ENCODE results near the gene PRKCZ.
A peak's percentile ranks its signal among the peaks of the same experiment; 100 is the strongest.

The PRKCZ gene

DNA sequence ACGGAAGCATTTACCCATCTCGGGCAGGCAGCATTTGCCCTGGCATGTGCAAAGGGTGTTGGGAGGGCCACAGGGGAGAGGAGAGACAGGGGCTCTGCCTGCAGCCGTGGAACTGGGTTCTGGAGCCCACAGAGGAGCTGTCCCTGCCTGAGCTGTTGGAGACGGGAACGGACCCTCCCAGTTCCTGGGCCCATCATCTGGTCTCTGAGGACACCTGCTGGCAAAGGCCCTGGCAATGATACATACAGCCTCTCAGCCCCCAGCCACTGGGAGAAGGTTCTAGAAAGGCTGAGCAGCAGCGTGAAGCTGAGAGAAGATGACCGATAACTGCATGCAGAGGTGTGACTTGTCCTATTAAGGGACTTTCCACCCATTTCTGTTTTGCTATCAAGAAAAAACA lies 113.0 kb downstream of the PRKCZ start:
- DNase-seq, result no peak

DNA sequence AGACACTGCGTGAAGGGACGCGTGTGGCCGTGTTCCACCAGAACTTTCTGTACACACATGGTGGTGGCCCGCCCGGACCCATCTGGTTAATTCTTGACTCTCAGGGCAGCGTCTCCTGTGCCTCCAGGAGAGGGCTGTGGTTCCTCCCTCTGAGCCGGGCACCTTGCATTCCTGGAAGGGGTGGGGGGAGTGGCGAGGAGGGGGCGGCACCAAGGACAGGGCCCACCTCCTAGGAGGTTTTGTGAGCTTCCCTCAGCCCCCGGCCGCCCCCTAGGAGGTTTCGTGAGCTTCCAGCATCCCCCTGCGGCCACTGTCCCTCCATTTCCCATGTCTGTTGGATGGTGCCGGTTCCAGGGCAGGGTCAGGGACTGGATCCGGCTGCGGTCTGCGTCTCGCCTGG lies 115.4 kb downstream of the PRKCZ start:
- no peak for DNase-seq

DNA sequence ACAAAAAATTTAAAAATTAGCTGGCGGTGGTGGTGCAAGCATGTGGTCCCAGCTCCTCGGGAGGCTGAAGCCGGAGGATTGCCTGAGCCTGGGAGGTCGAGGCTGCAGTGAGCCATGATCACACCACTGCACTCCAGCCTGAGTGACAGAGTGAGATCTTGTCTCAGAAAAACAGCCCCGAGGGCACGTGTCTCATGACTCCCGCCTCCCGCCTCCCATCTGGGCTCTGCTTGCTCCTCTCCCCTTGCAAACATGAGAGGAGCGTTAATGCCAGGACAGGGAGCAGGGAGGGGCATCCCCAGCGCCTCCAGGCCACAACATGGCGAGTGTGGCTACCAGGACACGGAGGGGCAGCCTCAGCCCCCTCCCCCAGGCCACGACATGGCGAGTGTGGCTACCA lies 116.0 kb downstream of the PRKCZ start:
- DNase-seq, result no peak

DNA sequence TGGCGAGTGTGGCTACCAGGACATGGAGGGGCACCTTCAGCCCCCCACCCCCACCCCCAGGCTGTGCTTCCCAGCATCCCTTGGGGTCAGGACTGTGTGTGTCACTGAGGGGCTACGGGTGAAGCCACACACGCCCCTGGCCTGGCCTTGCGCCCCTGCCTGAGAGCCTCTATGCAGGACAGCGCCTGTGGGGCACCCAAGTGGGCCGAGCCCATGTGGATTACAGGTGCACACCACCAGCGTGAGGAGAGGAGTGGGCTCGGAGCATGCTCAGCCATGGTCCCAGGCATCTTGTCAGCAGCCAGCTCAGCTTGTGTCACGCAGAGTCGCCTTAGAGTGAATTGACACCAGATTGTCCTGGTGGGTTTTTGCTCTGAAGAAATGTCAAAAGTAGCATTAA lies 116.5 kb downstream of the PRKCZ start:
- DNase-seq, result no peak

DNA sequence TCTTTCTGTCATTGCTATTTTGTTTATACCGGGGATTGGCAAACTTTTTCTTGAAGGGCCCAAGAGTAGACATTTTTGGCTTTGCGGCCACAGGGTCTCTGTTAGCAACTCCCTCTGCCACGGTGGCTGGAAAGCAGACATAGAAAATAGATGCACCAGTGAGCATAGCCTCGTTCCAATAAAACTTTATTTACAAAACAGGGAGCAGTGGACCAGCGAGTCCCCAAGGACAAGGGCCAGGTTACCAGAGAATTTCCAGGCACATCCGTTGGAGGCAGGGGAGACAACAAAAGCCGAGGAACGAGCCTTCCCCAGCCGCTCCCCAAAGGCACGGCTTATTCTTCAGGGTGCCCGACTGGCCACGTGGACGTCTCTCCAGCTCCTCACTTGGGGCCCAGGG lies 117.9 kb downstream of the PRKCZ start:
- DNase-seq, result no peak

DNA sequence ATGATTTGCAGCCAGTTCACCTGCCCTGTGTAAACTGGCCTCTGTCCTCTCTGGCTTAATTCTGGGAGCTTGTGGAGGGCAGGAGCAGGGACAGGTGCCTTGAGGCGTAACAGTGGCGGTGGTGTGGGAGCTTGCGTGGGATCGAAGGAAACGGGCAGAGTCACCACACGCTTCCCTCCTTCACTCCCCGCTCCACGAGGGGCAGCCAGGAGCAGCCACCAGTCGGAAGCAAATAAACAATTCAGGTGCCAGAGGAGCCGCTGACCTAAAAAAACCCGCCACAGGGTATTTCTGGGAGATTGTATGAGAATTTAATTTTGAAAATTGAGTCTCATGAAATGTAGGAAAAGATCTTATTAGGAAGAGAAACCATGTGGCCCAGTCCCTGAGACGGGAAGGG lies 118.3 kb downstream of the PRKCZ start:
- no peak for DNase-seq

DNA sequence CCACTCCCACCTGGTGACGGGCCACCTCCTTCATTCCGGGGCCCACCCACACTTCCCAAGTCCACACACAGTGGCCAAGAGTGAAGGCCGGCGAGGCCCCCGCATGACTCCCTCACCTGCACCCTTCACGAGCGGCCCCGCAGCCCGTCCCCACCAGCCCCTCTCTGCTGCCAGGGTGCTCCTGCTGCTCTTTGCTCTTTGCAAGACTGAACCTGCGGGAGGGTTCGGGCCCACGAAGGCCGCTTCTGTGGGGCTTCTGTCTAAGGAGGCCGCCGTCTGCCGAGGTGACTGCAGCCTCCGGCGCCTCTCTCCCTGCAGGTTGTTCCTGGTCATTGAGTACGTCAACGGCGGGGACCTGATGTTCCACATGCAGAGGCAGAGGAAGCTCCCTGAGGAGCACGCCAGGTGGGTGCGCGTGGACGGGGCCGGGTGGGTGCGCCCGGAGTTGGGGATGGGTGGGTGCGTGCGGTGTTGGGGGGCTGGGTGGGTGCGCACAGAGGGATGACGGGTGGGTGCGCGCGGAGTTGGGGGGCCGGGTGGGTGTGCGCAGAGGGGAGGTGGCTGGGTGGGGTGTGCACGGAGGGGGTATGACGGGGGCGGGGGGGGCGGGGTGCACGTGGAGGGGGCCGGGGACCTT lies 119.1 kb downstream of the PRKCZ start:
- no peak for DNase-seq

DNA sequence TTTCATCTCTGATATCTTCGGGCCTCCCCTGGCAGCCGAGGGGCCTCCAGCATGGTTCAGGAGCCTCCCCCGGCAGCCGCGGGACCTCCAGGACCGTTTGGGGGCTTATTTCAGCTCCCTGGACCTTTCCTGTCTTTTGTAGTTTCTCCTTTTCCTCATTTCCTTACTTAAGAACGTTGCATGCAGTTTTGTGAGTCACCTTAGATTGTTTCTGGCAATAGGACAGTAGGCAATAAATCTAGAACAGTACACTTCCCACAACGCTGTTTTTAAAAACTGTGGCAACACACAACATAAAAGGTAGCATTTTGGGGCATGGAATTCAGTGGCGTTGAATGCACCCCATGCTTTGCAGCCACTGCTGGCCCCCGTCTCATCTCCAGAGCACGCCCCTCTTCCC lies 120.0 kb downstream of the PRKCZ start:
- DNase-seq, result no peak

DNA sequence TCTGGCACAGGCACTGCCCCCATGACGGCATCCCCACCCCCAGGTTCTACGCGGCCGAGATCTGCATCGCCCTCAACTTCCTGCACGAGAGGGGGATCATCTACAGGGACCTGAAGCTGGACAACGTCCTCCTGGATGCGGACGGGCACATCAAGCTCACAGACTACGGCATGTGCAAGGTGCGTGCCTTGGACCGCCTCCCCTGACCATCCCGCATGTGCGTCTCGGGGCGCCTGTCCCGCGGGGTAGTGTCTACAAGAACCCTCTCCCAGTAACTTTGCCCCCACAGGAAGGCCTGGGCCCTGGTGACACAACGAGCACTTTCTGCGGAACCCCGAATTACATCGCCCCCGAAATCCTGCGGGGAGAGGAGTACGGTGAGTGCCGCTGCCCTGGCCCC lies 121.8 kb downstream of the PRKCZ start:
- DNase-seq, result no peak

DNA sequence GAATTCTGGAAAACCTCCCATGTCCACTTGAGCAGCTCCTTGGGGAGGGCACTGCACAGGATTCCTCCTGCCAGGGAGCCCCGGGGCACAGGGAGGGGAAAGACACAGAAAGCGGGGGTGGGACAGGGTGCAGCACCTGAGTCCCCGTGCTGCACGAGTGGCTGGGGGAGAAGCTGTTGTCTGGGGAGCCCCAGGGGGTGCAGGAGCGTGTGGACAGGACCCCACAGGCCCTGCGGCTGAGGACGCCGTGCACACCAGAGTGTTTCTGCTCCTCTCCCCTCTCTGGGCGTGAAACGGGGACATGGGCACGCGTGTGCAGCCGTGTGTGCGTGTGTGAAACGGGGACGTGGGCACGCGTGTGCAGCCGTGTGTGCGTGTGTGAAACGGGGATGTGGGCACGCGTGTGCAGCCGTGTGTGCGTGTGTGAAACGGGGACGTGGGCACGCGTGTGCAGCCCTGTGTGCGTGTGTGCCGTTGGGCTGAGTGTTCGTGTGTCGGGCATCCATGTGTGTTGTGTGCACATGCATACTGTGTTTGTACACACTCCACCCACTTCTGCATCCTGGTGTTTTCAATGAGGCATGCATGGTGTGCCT lies 122.4 kb downstream of the PRKCZ start:
- no peak for DNase-seq

DNA sequence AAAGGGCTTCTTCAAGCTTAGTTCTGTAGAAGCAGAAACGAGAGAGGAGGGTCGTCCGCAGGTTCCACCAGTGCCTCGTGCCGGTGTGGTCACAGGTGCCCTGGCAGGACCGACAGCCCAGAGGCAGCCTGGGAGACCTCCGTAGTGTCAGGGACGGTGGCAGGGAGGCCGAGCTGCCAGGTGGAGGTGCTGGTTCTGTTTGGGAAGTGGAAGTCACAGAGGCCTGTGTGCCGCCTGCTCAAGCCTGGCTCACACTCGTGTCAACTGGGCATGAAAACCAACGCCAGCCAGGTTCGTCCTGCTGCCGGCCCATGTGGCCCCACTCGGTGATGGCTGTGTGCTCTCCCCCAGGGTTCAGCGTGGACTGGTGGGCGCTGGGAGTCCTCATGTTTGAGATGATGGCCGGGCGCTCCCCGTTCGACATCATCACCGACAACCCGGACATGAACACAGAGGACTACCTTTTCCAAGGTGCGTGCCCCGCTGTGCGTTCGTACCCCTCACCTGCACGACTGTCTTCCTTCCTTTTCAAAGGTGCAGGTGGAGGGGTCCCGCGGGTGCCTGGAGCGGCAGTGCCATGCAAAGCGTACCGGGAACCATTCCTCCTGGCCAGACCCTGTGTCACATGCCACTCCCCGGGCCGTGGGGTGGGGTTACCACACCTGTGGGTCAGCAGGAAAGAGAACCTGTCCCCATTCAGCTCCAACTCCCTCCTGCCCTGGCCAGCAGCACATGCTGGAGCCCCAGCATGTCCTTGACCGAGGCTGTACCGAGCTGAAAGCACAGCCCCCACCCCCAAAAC lies 123.5 kb downstream of the PRKCZ start:
- no peak for DNase-seq

DNA sequence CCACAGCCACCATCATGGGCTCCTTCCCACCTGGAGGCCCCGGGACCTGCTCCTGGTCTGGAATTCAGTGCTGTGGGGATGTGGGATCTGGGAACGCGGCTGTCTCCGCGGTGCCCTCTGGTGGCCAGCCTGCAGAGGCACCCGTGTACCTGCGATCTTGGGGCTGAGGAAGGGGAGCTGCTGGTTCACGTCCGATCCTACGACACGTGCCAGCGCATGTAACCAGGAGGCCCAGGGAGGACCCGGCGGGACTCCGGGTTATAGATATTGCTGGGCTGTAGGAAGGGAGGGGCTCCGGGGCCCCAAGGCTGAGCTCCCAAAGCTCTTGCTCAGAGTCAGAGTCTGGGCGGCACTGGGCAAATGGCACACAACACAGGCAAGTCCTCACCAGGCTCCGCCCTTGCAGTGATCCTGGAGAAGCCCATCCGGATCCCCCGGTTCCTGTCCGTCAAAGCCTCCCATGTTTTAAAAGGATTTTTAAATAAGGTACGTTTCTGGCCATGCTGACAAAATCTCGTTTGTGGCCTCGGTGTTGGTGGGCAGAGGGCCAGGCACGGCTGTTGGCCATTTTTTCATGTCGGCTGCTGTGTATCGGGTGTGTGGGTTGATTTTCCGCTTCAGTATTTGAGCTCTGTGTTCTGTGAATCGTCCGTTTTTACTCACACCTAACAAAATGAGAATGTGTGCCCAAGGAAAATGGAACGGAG lies 124.3 kb downstream of the PRKCZ start:
- peak in 1 of 2 experiments; percentile 38 for DNase-seq

DNA sequence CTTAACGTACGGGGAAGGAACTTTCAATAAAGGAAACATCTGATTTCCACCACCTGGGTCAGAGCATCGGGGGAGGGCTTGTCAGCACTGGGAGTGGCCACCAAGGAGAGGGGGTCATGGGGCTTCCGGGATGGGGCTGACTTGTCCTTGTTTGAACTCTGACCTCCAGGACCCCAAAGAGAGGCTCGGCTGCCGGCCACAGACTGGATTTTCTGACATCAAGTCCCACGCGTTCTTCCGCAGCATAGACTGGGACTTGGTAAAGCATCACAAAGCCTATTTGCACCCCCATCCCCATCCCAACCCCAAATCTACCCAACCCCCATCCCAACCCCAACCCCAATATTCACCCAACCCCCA lies 124.8 kb downstream of the PRKCZ start:
- DNase-seq, result no peak

DNA sequence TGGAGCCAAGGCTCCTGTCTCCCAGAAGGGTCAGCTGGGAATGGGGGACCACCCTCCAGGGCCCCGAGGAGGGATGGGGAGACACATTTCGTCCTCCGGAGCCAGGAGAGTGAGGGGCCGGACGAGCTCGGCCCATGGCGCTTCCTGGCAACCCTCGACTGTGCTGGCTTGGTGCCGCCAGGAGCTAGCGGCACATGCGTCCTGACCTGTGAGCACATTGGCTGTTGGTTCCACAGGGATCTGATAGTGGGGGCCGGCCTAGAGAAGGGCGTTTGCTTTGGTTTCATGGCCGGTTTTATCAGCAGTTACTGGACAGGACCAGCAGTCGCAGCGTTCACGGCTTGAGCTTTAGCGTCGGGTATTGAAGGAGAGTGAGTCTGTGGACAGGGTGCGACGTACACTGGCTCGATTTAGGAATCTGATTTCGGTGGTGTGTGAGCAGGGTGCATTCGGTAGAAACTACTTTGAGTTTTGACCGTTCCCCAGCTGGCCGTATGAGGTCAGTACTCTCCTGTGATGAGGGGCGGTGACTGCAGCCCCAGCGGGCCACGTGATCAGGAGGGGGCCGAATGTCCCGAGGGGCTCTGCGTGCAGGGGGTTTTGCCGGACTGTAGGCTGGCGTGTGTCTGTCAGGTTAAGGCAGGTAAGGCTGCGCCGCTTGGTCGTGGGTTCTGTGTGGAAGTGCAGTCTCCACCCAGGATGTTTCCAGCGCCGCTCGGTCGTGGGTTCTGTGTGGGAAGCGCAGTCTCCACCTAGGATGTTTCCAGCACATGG lies 125.7 kb downstream of the PRKCZ start:
- no peak for DNase-seq

DNA sequence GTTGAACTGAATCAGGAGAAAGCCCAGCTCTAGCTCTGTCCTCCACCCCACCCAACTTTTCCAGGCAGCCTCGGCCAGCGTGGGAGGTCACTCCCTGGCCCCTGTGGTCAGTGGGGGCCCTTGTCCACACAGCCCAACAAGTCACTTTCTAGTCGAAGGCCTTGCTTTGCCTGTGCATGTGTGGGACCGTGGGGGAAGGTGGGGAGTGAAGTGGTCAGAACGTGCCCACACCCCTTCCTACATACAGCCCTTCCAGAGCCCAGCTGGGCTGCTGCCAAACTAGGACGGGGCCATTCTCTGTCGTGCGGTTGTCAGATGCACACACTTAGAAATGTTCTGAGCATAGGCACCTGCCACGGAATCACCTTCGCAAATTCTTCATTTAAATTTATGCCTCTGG lies 126.4 kb downstream of the PRKCZ start:
- no peak for DNase-seq

DNA sequence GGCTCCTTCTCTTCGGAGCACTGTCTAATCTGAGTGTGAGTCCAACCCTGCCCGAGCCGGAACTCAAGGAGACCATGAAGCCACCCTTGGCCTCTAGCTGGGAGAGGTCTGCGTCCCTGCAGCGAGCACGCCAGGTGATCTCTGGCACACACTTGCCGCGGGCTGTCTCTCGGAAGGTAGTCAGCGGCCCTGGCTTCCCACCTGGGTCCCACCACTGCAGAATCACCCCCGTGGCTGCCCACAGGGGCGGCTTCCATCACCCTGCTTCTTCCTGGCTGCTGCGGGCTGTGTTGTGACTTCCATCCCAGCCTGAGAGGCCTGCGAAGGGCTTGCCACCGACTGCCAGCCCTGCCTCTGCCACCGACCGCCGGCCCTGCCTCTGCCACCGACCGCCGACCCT lies 127.3 kb downstream of the PRKCZ start:
- no peak for DNase-seq

DNA sequence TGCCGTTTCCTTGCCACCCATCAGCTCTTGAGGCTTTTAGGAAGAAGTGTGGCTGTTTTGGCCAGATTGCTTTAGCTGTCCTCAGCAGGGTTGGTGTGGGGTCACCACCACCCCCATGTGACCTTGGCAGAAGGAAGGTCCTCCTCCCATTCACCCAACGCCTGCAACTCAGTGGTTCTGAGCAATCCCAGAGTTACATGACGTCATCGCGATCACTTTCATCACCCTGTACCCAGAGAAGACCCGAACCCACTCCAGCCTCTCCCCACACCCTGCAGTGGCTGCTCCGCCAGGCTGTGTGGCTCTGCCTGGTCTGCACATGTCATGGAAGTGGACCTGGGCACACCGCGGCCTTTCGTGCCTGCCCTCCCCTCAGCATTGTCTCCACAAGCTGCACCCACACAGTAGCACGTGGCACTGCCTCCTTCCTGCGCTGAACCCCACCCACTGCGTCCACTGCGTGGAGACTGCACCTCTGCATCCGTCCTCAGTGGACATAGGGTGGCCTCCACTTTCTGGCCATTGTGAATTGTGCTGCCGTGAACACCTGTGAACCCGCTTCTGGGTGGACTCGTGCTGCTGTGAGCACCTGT lies 127.8 kb downstream of the PRKCZ start:
- no peak for DNase-seq

DNA sequence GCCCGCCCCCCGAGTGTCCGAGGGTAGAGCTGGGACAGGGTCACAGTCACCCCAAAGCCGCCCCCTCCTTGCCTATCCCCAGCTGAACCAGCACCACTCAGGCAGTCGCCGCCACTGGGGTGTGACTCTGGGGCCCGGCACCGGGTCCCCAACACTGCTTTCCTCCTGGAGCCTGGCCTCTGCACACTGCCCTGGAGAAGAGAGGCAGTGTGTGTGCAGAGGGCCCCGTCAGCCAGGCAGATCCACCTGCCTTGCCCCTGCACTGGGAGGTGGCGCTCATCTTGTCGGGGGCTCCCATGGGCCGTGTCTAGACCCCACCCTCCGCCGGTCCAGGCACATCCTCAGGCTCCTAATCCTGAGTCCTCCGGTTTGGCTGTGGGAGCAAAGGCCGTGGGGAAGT lies 128.7 kb downstream of the PRKCZ start:
- DNase-seq, result no peak

DNA sequence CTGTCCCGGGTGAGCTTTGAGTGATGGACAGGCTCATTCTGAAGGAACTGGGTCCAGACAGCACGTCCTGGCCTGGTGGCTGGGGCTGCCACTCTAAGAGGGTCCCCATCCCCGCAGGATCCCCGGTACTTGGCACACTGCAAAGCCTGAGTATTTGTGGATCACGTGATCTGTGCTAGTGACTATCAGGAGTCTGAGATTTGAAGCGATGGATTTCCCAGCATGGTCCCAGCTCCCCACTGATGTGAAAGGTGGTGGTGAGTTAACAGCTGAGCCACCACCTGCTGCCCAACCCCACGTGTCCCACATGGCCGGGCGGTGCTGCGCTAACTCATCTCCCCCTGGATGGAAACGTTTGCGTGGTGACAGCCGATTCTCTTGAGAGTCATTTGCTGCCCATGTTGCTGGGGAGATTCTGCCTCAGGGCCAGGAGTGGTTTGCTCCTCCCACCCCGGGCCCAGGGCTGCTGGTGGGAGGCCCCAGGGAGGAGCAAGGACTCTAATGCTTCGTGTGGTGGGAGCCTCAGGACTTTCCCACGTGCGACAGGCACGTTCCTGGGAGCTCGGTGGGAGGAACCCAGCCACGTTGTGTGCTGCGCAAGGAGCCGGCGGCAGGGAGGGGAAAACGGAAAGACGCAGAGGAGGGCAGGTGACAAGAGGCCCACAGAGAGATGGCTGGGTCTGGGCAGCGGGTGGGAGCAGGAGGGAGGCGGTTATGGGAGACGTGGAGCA lies 129.2 kb downstream of the PRKCZ start:
- no peak for DNase-seq

DNA sequence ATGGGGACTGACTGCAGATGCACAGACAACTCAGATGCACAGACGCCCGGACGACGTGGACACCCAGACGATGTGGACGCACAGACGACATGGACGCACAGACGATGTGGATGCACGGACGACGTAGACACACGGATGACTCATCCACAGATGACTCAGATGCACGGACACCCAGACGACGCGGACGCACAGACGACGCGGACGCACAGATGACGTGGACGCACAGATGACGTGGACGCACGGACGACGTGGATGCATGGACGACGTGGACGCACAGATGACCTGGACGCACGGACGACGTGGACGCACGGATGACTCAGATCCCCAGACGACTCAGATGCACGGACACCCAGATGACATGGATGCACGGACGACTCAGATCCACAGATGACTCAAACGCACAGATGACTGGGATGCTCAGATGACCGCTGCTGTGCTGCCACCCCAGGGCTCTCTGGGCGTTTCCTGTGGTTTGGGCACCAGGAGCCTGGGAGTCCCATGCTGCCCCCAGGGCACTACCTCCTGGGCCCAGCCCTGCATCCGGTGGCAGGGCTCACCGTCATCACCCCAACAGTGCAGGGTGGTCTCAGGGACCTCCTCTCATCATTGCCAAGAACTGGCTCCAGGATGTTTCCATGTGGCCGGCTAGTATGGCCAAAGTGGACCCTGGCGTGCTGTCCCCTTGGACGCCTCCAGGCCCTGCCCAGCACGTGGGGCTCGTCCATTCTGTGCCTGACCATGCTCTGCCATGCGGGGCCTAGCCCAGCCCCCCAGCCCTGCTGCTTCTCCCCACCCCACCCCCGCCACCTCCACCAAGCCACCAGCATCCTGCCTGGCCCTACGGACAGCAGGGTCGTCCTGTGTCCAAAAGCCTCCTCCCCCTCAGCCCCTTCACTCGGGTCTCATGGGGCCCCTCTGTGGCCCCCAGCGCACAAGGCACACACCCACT lies 130.4 kb downstream of the PRKCZ start:
- DNase-seq, result no peak

DNA sequence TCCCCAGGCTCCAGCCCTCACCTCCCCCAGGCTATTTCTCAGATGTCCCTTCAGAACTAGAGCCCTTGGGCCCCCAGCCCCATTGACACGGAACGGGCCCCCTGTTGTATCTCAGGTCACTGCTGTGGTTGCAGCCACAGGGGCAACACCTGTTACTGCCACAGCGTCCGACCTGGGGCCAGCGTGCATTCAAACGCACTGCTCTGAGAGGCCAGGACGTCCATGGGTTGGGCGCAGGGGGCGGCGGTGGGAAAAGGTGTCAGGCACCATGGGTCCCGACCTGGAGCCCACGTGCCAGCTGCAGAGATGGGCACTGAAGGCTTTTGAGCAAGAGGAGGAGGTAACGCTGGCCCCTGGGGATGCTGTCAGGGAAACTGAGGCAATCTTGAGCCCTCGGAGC lies 131.1 kb downstream of the PRKCZ start:
- DNase-seq, result no peak
